T47D (cell line): ENCODE results near the gene RBM26.

Source experiments
- DNase-seq, 2 experiments: peaks; one replicate each; pipeline versions ENCODE4 v3.0.0 to v3.0.0-alpha.2; 2011 to 2012; ENCODE audit warnings: low read depth in 1 of 2, low spot score in 1 of 2
- JUND ChIP-seq: IDR thresholded peaks from 2 replicates; pipeline ENCODE4 v1.6.1; 2012; ENCODE audit warnings: low read depth
- in situ Hi-C: cut with HindIII; loops from 2 replicates; pipeline ENCODE4 v1.10.0; 2016; ENCODE audit warnings: low sequenced_read_pairs, low pct_unique_long_range_greater_than_20kb

RBM26 gene

GRCh38 chr13:79407349-79407979 is 1.4 kb upstream of the RBM26 start:
- in situ Hi-C loops: no loop called here
- no peak for TF ChIP-seq JUND
- DNase-seq: no peak

GRCh38 chr13:79406597-79406908 is 498 bp upstream of the RBM26 start:
- in situ Hi-C loops: no loop called here
- no peak for DNase-seq
- no peak for TF ChIP-seq JUND

- TF ChIP-seq JUND: no peak
- in situ Hi-C loops: no loop called here
- DNase-seq: no peak
These were observed 589 bp downstream of the RBM26 start for GRCh38 chr13:79405501-79405830.

DNA sequence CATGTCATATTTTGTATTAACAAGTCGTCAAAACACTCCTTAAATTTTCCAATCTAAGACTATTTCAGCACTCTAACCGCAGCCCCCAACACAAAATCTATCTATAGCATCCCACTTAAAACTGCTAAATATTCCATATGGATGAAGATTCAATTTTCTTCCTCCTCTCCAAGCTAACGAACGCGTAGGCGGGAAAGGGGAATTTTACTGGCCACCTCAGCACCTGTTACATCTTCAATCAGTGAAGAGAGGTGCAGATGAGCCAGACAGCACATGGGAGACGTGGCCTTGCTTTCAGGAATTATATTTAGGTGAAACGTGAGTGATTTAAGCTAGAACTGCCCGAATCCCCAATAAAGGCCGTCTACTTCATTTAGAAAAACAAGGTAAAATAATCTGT is 1.1 kb downstream of the RBM26 start:
- in situ Hi-C loops: no loop called here
- TF ChIP-seq JUND: no peak
- DNase-seq: no peak

DNA sequence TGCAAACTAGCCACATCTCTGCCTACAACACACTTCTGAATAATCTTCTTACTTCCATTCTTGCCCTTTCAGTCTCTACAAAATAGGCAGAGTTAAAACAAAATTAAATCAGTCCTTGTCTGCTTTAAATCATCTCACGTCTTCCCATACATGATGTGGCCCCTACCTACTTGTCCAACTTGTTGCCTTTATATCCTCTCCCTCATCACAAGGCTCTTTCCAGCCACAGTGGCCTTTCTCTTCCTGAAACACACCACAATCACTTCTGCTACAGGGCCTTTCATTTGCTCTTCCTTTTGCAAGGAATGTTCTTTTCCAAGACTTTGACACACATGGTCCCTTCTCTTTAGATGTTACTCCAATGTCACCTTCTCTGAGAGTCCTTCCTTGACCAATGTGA is 1.7 kb downstream of the RBM26 start:
- in situ Hi-C loops: no loop called here
- no peak for DNase-seq
- TF ChIP-seq JUND: no peak

DNA sequence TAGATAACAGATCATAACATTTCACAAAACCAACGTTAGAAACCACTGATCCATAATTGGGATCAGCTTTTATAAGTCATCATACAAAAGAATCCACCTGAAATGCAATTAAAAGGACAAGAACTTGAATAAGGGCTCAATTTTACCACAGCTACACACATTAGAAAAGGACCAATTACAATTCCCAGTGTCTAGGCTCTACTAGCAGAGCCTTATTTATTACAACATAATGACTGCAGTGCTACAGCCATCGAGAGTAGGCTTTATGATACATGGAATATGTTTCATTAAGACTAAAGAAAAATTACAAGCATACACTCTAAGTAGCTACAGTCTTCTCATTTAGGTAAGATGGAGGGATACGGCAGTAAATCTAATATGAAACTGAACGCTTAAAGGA is 2.9 kb downstream of the RBM26 start:
- no peak for DNase-seq
- in situ Hi-C loops: no loop called here
- TF ChIP-seq JUND: no peak

DNA sequence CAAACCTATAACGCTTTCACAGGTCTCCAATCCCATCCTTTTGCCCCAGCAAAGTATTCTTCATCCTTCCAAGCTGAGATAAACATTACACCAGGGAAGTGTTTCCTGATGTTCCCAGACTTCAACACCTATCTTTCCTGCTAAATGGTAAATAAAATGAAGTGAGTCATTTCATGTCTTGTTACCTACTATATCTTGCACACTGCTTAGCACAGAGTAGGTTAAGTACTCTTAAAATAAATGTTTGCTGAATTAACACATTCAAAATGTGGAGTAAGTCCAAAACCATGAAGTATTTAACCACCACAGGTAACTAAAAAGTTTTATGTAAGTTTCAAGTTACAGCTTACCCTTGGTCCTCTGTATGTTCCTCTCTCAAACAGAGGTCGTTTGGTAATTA is 3.4 kb downstream of the RBM26 start:
- no peak for TF ChIP-seq JUND
- in situ Hi-C loops: no loop called here
- DNase-seq: no peak

- in situ Hi-C loops: no loop called here
- TF ChIP-seq JUND: no peak
- no peak for DNase-seq
These were observed 3.9 kb downstream of the RBM26 start for GRCh38 chr13:79402074-79402635.

DNA sequence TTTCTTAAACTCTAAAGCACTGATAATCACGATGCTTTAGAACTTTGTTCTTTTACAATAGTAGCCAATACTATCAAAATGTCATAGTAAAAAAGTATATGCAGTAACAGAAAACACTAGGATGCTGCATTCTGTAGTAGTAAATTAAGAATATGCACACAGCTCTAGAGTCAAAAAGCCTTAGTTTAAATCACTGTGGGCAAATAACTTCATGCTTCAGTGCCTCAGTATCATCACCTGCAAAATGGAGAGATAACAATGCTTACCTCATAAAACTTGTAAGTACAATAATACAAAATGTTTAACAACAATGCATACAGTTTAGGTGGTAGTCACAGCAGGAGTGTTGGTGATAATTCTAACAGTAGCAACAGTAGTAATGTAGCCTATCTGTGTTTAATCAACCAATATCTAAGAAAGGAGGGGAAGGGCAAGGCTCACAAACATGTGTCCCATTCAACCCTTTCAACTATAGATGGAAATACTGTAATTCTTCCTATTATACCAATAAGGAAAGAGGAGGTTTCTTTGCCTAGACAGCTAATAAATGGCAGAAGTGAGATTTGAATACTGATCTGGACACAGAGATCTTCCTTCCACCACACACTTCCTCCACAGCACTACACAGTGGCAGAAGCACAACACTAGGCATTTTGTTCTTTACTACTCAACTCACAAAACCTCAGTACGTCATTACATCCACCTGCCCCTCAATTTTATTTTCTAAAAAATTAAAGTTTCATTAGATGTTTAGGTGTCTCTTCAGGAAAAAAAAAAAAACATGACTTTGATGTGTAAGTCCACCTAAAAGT is 4.6 kb downstream of the RBM26 start:
- in situ Hi-C loops: no loop called here
- no peak for TF ChIP-seq JUND
- DNase-seq: no peak

DNA sequence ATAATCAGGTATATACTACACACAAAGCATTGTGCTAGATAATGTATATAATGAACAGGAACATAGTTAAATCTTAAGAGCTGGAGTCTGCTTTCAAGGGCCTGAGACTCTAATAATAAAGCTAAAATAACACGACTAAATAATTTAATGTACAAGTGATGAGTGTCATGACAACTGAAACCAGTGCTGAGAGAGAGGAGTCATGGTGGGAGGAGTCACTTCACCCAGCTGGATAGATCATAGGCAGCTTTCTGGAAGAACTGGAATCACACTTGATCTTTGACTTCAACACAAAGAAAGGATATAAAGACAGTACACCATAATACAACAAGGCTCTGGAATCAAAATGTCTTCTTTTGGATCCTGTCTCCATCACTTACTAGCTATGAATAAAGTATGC is 7.1 kb downstream of the RBM26 start:
- in situ Hi-C loops: no loop called here
- no peak for TF ChIP-seq JUND
- no peak for DNase-seq

- in situ Hi-C loops: no loop called here
- no peak for TF ChIP-seq JUND
- no peak for DNase-seq
These were observed 7.9 kb downstream of the RBM26 start for GRCh38 chr13:79398127-79398526.

DNA sequence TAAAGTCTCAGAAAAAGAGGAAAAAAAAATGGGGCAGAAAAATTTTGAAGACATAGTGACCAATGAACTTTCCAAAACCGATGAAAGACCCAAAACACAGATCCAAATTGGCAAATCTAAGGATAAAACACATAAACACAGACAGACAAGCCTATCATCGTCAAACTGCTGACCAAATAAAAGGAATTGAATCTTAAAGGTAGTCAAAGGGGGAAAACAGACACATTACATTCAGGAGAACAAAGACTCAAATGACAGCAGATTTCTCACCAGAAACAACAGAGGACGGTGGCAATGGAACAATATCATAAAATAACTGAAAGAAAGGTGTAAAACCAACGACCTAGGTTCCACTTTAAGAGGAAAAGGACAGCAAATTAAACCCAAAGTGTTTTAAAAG is 10.2 kb downstream of the RBM26 start:
- TF ChIP-seq JUND: no peak
- in situ Hi-C loops: no loop called here
- DNase-seq: no peak

DNA sequence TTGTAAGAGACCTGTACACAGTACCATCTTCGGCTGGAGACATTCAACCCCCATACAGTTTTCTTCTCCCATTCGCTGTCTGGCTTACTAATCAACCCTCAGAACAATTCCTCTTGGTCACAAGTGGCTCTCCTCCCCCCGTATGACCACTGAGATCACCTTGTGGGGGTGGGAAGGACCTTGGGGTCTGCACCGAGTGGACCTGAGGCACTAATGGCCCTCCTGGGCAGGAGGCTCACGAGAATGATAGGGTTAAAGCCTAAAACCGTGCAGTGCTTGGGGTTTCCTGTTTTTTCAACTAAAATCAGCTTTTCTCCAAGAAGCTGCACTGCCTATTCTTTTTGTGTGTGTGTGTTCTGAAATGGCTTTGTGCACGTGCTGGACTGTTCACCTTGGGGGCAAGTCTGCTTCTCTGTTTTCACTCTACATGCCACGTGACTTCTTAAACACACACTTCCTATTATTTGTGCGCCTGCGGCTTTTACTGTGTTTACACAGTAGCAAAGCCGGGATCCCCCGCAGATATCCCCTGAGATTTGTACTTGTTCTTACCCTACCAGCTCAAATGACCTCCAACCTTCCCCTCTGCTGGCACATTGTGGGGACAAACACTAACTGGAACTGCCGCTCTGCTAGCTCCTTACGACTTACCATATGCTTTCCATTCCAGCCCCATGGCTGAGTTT is 12.3 kb downstream of the RBM26 start:
- peak in 1 of 2 experiments; percentile 88 for DNase-seq
- TF ChIP-seq JUND: no peak
- in situ Hi-C loops: no loop called here
